Gastrocnemius medialis (tissue), 4 donors: ENCODE measurements around the gene SELENOO.

Experiments
- POLR2A ChIP-seq, 2 donors: fragments of 450-650 bp; IDR thresholded peaks; one replicate each; pipeline ENCODE4 v1.6.1; 2017; ENCODE audit warnings: antibody characterized with exemption in 2 of 2, mild to moderate bottlenecking in 2 of 2, moderate library complexity in 2 of 2
- TF ChIP-seq, protein P1 (sequence below), 5 experiments: fragments of 450-650 bp in 3 of 5; fragments of 200-600 bp in 2 of 5; sonication (generic) in 2 of 5; IDR thresholded peaks in 4 of 5; conservative IDR thresholded peaks in 1 of 5; 1 replicate in 4 of 5; 2 replicates in 1 of 5; pipeline ENCODE4 v1.5.1; 2016 to 2019; ENCODE audit warnings: antibody characterized with exemption in 5 of 5, mild to moderate bottlenecking in 3 of 5, moderate library complexity in 3 of 5

DNA sequence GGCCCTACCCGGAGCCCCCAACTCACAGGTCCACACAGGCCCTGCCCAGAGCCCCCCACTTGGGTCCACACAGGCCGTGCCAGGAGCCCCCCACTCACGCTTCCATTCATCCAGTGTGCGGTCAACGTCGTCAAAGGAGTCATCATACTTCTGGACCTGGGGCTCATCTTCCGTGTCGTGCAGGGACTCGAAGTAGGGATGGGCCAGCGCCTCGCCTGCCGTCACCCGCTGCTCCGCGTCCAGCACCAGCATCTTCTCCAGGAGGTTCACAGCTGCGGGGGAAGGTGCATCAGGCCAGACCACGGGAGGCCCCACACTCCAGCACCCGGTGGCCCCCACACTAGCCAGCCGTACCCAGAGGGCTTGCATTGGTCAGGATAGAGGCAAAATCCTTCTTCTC lies 54.3 kb downstream of the SELENOO start:
- TF ChIP-seq, protein P1, sequence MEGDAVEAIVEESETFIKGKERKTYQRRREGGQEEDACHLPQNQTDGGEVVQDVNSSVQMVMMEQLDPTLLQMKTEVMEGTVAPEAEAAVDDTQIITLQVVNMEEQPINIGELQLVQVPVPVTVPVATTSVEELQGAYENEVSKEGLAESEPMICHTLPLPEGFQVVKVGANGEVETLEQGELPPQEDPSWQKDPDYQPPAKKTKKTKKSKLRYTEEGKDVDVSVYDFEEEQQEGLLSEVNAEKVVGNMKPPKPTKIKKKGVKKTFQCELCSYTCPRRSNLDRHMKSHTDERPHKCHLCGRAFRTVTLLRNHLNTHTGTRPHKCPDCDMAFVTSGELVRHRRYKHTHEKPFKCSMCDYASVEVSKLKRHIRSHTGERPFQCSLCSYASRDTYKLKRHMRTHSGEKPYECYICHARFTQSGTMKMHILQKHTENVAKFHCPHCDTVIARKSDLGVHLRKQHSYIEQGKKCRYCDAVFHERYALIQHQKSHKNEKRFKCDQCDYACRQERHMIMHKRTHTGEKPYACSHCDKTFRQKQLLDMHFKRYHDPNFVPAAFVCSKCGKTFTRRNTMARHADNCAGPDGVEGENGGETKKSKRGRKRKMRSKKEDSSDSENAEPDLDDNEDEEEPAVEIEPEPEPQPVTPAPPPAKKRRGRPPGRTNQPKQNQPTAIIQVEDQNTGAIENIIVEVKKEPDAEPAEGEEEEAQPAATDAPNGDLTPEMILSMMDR (IDR thresholded peaks at IDR 0.05 in 4 of 5, conservative IDR thresholded peaks at IDR 0.05 in 1 of 5), result no peak
- TF ChIP-seq POLR2A (IDR thresholded peaks at IDR 0.05), result no peak
